HEK293 (cell line): ENCODE data around the gene TAX1BP1.

Source experiments
- CTCF ChIA-PET: fragments of 350-600 bp; formaldehyde crosslinking; extraction: SDS; loops from one replicate; lab custom pipeline; 2021; ENCODE audit warnings: antibody characterized with exemption; lab: Yijun Ruan, JAX
- POLR2A ChIA-PET: fragments of 300-600 bp; formaldehyde crosslinking; extraction: SDS; loops from one replicate; lab custom pipeline; 2020; ENCODE audit warnings: antibody characterized with exemption, inconsistent platforms; lab: Yijun Ruan, JAX
- H3K27ac ChIP-seq: fragments of 200-500 bp; sonication (Bioruptor generic); 2 replicates; pipeline ENCODE4 v1.5.1; 2014; ENCODE audit warnings: low read depth, low read length, control low read depth, inconsistent platforms; ENCODE audit errors: extremely low read depth
- H3K36me3 ChIP-seq, 2 experiments: fragments of 200-500 bp in 1 of 2; sonication (Bioruptor generic) in 1 of 2; 1 replicate in 1 of 2; 2 replicates in 1 of 2; pipeline ENCODE4 v1.5.1; 2014 to 2017; ENCODE audit warnings: inconsistent platforms in 2 of 2, low read length in 2 of 2; ENCODE audit not compliant: control insufficient read depth in 2 of 2, insufficient read depth in 1 of 2
- H3K4me1 ChIP-seq: fragments of 200-500 bp; sonication (Bioruptor generic); 2 replicates; pipeline ENCODE4 v1.5.1; 2014; ENCODE audit warnings: mild to moderate bottlenecking, low read length, inconsistent platforms; ENCODE audit not compliant: control insufficient read depth, insufficient read depth
- H3K4me3 ChIP-seq: 2 replicates; pipeline ENCODE4 v1.5.1; 2011; ENCODE audit warnings: low read depth, mild to moderate bottlenecking, control low read depth, low read length, moderate library complexity
- H3K9me3 ChIP-seq: fragments of 200-500 bp; sonication (Bioruptor generic); 2 replicates; pipeline ENCODE4 v1.5.1; 2014; ENCODE audit warnings: low read depth, low read length, inconsistent platforms; ENCODE audit not compliant: control insufficient read depth, insufficient read depth
- ELK4 ChIP-seq: IDR thresholded peaks from 2 replicates; pipeline ENCODE4 v1.6.1; 2011; ENCODE audit warnings: mild to moderate bottlenecking, low read depth, low read length, borderline replicate concordance
- GLIS2 ChIP-seq: fragments of 450-650 bp; formaldehyde crosslinking; IDR thresholded peaks from 2 replicates; pipeline ENCODE4 v1.5.1; 2016; ENCODE audit warnings: missing biosample characterization, missing genetic modification characterization
- KLF10 ChIP-seq: fragments of 450-650 bp; IDR thresholded peaks from 2 replicates; pipeline ENCODE4 v1.5.1; 2018; ENCODE audit warnings: missing biosample characterization, mild to moderate bottlenecking, missing genetic modification characterization
- KLF9 ChIP-seq: fragments of 450-650 bp; formaldehyde crosslinking; IDR thresholded peaks from 2 replicates; pipeline ENCODE4 v1.5.1; 2016; ENCODE audit warnings: missing biosample characterization, missing genetic modification characterization, low read depth
- PRDM10 ChIP-seq: fragments of 450-650 bp; formaldehyde crosslinking; IDR thresholded peaks from 2 replicates; pipeline ENCODE4 v1.5.1; 2016; ENCODE audit warnings: missing biosample characterization, missing genetic modification characterization
- SP3 ChIP-seq: fragments of 450-650 bp; formaldehyde crosslinking; IDR thresholded peaks from 2 replicates; pipeline ENCODE4 v1.5.1; 2016; ENCODE audit warnings: missing biosample characterization, missing genetic modification characterization
- SP7 ChIP-seq: fragments of 450-650 bp; formaldehyde crosslinking; IDR thresholded peaks from 2 replicates; pipeline ENCODE4 v1.5.1; 2016; ENCODE audit warnings: missing biosample characterization, missing genetic modification characterization
- ZBTB11 ChIP-seq: fragments of 450-650 bp; formaldehyde crosslinking; conservative IDR thresholded peaks from 2 replicates; pipeline ENCODE4 v1.5.1; 2016; ENCODE audit warnings: low read depth, missing biosample characterization, missing genetic modification characterization
- ZBTB48 ChIP-seq: fragments of 450-650 bp; formaldehyde crosslinking; IDR thresholded peaks from 2 replicates; pipeline ENCODE4 v1.5.1; 2016; ENCODE audit warnings: missing biosample characterization, missing genetic modification characterization
- ZFHX2 ChIP-seq: fragments of 450-650 bp; formaldehyde crosslinking; conservative IDR thresholded peaks from 2 replicates; pipeline ENCODE4 v1.5.1; 2016; ENCODE audit warnings: missing biosample characterization, missing genetic modification characterization
- ZFP3 ChIP-seq: fragments of 450-650 bp; formaldehyde crosslinking; IDR thresholded peaks from 2 replicates; pipeline ENCODE4 v1.5.1; 2016; ENCODE audit warnings: low read depth, missing biosample characterization, missing genetic modification characterization
- ZNF155 ChIP-seq: fragments of 450-650 bp; formaldehyde crosslinking; IDR thresholded peaks from 2 replicates; pipeline ENCODE4 v1.5.1; 2016; ENCODE audit warnings: missing biosample characterization, missing genetic modification characterization
- ZNF341 ChIP-seq: fragments of 450-650 bp; formaldehyde crosslinking; IDR thresholded peaks from 2 replicates; pipeline ENCODE4; 2016; ENCODE audit warnings: low read depth, missing biosample characterization, missing genetic modification characterization
- ZNF366 ChIP-seq: fragments of 450-650 bp; formaldehyde crosslinking; conservative IDR thresholded peaks from 2 replicates; pipeline ENCODE4 v1.5.1; 2016; ENCODE audit warnings: missing biosample characterization, missing genetic modification characterization
- ZNF398 ChIP-seq: fragments of 450-650 bp; formaldehyde crosslinking; IDR thresholded peaks from 2 replicates; pipeline ENCODE4 v1.5.1; 2017; ENCODE audit warnings: missing biosample characterization, missing genetic modification characterization
- ZNF518A ChIP-seq: fragments of 450-650 bp; formaldehyde crosslinking; conservative IDR thresholded peaks from 2 replicates; pipeline ENCODE4 v1.5.1; 2016; ENCODE audit warnings: low read depth, missing biosample characterization, missing genetic modification characterization
- ZNF610 ChIP-seq: fragments of 450-650 bp; formaldehyde crosslinking; IDR thresholded peaks from 2 replicates; pipeline ENCODE4 v1.5.1; 2016; ENCODE audit warnings: missing biosample characterization, missing genetic modification characterization, borderline replicate concordance
- ZNF626 ChIP-seq: fragments of 450-650 bp; sonication (Bioruptor Pico); formaldehyde crosslinking; IDR thresholded peaks from 2 replicates; pipeline ENCODE4 v1.5.1; 2018; ENCODE audit warnings: missing biosample characterization, missing genetic modification characterization, inconsistent platforms
- ZNF76 ChIP-seq: fragments of 450-650 bp; formaldehyde crosslinking; IDR thresholded peaks from 2 replicates; pipeline ENCODE4; 2016; ENCODE audit warnings: low read depth, missing biosample characterization, missing genetic modification characterization, borderline replicate concordance
- ZNF843 ChIP-seq: fragments of 450-650 bp; formaldehyde crosslinking; IDR thresholded peaks from 2 replicates; pipeline ENCODE4 v1.5.1; 2016; ENCODE audit warnings: missing biosample characterization, missing genetic modification characterization
- ZXDB ChIP-seq: fragments of 450-650 bp; formaldehyde crosslinking; IDR thresholded peaks from 2 replicates; pipeline ENCODE4 v1.5.1; 2016; ENCODE audit warnings: missing biosample characterization, missing genetic modification characterization

Gene TAX1BP1

GRCh38 chr7:27739909-27740448, at the start of gene TAX1BP1:
TAX1BP1 (plus strand) TSS chr7:27740162; CDS start chr7:27748525, 8,363 bp downstream.
- Histone ChIP-seq H3K36me3 (no peaks in the 10 kb centered on the region), H3K4me3 (peak within 1 kb of the TSS; percentile 98), H3K9me3 (no peaks in the 10 kb centered on the region), H3K4me1 (peaks cover 8% of the 10 kb centered on the region), H3K27ac (peak within 1 kb of the TSS; percentile 82)
- ChIA-PET CTCF (interaction anchor here (0.7 to 1.6 kb wide), 3 partner anchors 99 to 358 kb away, joined by 3 to 5 read pairs (median 5); no protein-coding TSS in a partner anchor), POLR2A (interaction anchor here (0.6 to 2.3 kb wide), 6 partner anchors 20 to 544 kb away, joined by 3 to 12 read pairs (median 4); partner anchors contain the start of gene HIBADH)
- TF ChIP-seq ZNF341 (tag by site-specific recombination) (peak; percentile 91), ELK4 (no peak), SP3 (peak; percentile 74), ZNF518A (tag by site-specific recombination) (peak; percentile 42; the same call in 1 of the 2 replicates), ZNF155 (tag by site-specific recombination) (no peak), ZXDB (tag by site-specific recombination) (peak; percentile 37), KLF9 (tag by site-specific recombination) (peak; percentile 93), ZNF626 (tag by site-specific recombination) (no peak), KLF10 (tag by site-specific recombination) (peak; percentile 54), ZFP3 (tag by site-specific recombination) (no peak), ZNF610 (tag by site-specific recombination) (peak; percentile 55; the same call in 1 of the 2 replicates), SP7 (tag by site-specific recombination) (0 out of 2 replicates have a peak, but pooled peaks have one; percentile 8), ZNF366 (0 out of 2 replicates have a peak, but pooled peaks have one; percentile 12), ZNF398 (tag by site-specific recombination) (no peak), GLIS2 (tag by site-specific recombination) (peak; percentile 92), ZFHX2 (tag by site-specific recombination) (peak; percentile 28; the same call in 1 of the 2 replicates), ZNF76 (tag by site-specific recombination) (peak; percentile 51; the same call in 1 of the 2 replicates), PRDM10 (tag by site-specific recombination) (peak; percentile 94), ZBTB48 (tag by site-specific recombination) (0 out of 2 replicates have a peak, but pooled peaks have one; percentile 34), ZNF843 (no peak), ZBTB11 (peak; percentile 86)
